ENCODE measurements around the gene CHN2.

Gene CHN2

GRCh38 chr7:29410996-29411395 lies 216.4 kb downstream of the CHN2 start:
- TF ChIP-seq SIN3A (IDR thresholded peaks at IDR 0.05; ENCODE audit: borderline replicate concordance, insufficient read depth, low read length): no peak

- TF ChIP-seq FOXP2 (optimal IDR thresholded peaks at IDR 0.05; ENCODE audit: borderline replicate concordance, extremely low read depth, extremely low read length, insufficient read depth) (no peak), POLR2AphosphoS5 (IDR thresholded peaks at IDR 0.05; ENCODE audit: low read depth, low read length) (no peak), TAF1 (IDR thresholded peaks at IDR 0.05; ENCODE audit: borderline replicate concordance, insufficient read depth, low read length) (no peak), SIN3A (IDR thresholded peaks at IDR 0.05; ENCODE audit: borderline replicate concordance, insufficient read depth, low read length) (no peak)
- TF ChIP-seq, protein P1, sequence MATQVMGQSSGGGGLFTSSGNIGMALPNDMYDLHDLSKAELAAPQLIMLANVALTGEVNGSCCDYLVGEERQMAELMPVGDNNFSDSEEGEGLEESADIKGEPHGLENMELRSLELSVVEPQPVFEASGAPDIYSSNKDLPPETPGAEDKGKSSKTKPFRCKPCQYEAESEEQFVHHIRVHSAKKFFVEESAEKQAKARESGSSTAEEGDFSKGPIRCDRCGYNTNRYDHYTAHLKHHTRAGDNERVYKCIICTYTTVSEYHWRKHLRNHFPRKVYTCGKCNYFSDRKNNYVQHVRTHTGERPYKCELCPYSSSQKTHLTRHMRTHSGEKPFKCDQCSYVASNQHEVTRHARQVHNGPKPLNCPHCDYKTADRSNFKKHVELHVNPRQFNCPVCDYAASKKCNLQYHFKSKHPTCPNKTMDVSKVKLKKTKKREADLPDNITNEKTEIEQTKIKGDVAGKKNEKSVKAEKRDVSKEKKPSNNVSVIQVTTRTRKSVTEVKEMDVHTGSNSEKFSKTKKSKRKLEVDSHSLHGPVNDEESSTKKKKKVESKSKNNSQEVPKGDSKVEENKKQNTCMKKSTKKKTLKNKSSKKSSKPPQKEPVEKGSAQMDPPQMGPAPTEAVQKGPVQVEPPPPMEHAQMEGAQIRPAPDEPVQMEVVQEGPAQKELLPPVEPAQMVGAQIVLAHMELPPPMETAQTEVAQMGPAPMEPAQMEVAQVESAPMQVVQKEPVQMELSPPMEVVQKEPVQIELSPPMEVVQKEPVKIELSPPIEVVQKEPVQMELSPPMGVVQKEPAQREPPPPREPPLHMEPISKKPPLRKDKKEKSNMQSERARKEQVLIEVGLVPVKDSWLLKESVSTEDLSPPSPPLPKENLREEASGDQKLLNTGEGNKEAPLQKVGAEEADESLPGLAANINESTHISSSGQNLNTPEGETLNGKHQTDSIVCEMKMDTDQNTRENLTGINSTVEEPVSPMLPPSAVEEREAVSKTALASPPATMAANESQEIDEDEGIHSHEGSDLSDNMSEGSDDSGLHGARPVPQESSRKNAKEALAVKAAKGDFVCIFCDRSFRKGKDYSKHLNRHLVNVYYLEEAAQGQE (IDR thresholded peaks at IDR 0.05; ENCODE audit: insufficient read depth in 1 of 2, low read depth in 2 of 2, low read length in 2 of 2): no peak
Measured at GRCh38 chr7:29412912-29413311, 218.3 kb downstream of the CHN2 start.

- TF ChIP-seq TAF1 (IDR thresholded peaks at IDR 0.05; ENCODE audit: borderline replicate concordance, insufficient read depth, low read length) (no peak), POLR2AphosphoS5 (IDR thresholded peaks at IDR 0.05; ENCODE audit: low read depth, low read length) (no peak), FOXP2 (optimal IDR thresholded peaks at IDR 0.05; ENCODE audit: borderline replicate concordance, extremely low read depth, extremely low read length, insufficient read depth) (no peak)
- TF ChIP-seq, protein P1 (IDR thresholded peaks at IDR 0.05; ENCODE audit: insufficient read depth in 1 of 2, low read depth in 2 of 2, low read length in 2 of 2): no peak
Measured at GRCh38 chr7:29413626-29414136, 219.1 kb downstream of the CHN2 start.

GRCh38 chr7:29414216-29414615 lies 219.6 kb downstream of the CHN2 start:
- TF ChIP-seq TAF1 (IDR thresholded peaks at IDR 0.05; ENCODE audit: borderline replicate concordance, insufficient read depth, low read length) (no peak), SIN3A (IDR thresholded peaks at IDR 0.05; ENCODE audit: borderline replicate concordance, insufficient read depth, low read length) (no peak), POLR2AphosphoS5 (IDR thresholded peaks at IDR 0.05; ENCODE audit: low read depth, low read length) (no peak), FOXP2 (optimal IDR thresholded peaks at IDR 0.05; ENCODE audit: borderline replicate concordance, extremely low read depth, extremely low read length, insufficient read depth) (no peak)
- TF ChIP-seq, protein P1 (IDR thresholded peaks at IDR 0.05; ENCODE audit: insufficient read depth in 1 of 2, low read depth in 2 of 2, low read length in 2 of 2): no peak

DNA sequence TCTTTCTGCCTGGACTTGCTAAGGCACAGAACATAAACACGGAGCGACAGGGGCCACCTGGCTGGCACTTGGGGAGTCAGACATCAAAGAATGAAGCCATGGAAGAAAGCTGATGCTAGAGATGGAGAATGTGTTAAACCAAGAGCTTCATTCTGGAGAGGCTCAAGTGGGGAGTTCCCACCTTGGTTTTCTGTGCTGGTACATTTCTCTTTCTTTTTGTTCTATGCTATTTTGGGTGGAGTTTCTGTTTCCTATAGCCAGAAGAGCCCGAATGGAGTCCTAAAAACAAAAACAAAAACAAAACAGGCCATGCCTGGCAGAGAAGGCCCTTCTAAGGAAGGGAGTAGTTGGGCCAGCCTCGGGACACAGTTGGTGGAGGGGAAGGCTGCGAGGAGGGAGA lies 220.6 kb downstream of the CHN2 start:
- TF ChIP-seq FOXP2 (optimal IDR thresholded peaks at IDR 0.05; ENCODE audit: borderline replicate concordance, extremely low read depth, extremely low read length, insufficient read depth) (no peak), SIN3A (IDR thresholded peaks at IDR 0.05; ENCODE audit: borderline replicate concordance, insufficient read depth, low read length) (no peak), POLR2AphosphoS5 (IDR thresholded peaks at IDR 0.05; ENCODE audit: low read depth, low read length) (no peak), TAF1 (IDR thresholded peaks at IDR 0.05; ENCODE audit: borderline replicate concordance, insufficient read depth, low read length) (no peak)
- TF ChIP-seq, protein P1 (IDR thresholded peaks at IDR 0.05; ENCODE audit: insufficient read depth in 1 of 2, low read depth in 2 of 2, low read length in 2 of 2): no peak

Data from PFSK-1 (cell line).